Esophagus muscularis mucosa (tissue), 4 donors: ENCODE results near the gene BCL11B.

Experiments
- CTCF ChIP-seq, 3 experiments: fragments of 200-600 bp in 2 of 3; fragments of 450-650 bp in 1 of 3; sonication (generic) in 2 of 3; IDR thresholded peaks; one replicate each; pipeline ENCODE4 v1.5.1; 2017 to 2019; ENCODE audit warnings: antibody characterized with exemption in 3 of 3, mild to moderate bottlenecking in 2 of 3, moderate library complexity in 1 of 3
- EP300 ChIP-seq: sonication (generic); formaldehyde crosslinking; IDR thresholded peaks from one replicate; pipeline ENCODE4 v1.6.1; 2017; ENCODE audit warnings: antibody characterized with exemption
- POLR2A ChIP-seq: fragments of 450-650 bp; IDR thresholded peaks from one replicate; pipeline ENCODE4 v1.6.1; 2017; ENCODE audit warnings: antibody characterized with exemption, moderate library complexity, mild to moderate bottlenecking, low read depth
- POLR2AphosphoS5 ChIP-seq, 2 donors: sonication (generic); formaldehyde crosslinking; IDR thresholded peaks; one replicate each; pipeline ENCODE4 v1.6.1; 2017; ENCODE audit warnings: antibody characterized with exemption in 2 of 2

- TF ChIP-seq EP300 (no peak), CTCF (IDR thresholded peaks at IDR 0.05) (no peak), POLR2A (no peak), POLR2AphosphoS5 (IDR thresholded peaks at IDR 0.05) (no peak)
These were observed 54.7 kb downstream of the BCL11B start for GRCh38 chr14:99217066-99217955.
